Spleen (tissue), 11 donors: ENCODE results near the gene DRGX. TPM values are rescaled to one million over a fixed set of nuclear protein-coding genes. Genes with fewer than 3 reads are reported as not detected.

Experiments used
- DNase-seq: peaks from one replicate; pipeline ENCODE4 v3.0.0-alpha.2; 2020
- H3K27ac ChIP-seq, 8 donors: fragments of 200-600 bp; sonication (generic) in 7 of 8; 1 replicate in 4 of 8; 2 replicates in 4 of 8; pipeline versions ENCODE4 v1.5.0 to v1.8.0; 2016 to 2021; ENCODE audit warnings: inconsistent platforms in 4 of 8, mild to moderate bottlenecking in 4 of 8, moderate library complexity in 1 of 8
- H3K27me3 ChIP-seq, 7 donors: fragments of 200-600 bp; sonication (generic) in 6 of 7; replicated peaks in 1 of 7; 1 replicate in 4 of 7; 2 replicates in 3 of 7; pipeline versions ENCODE4 v1.5.0 to v1.8.0; 2016 to 2021; ENCODE audit warnings: inconsistent platforms in 3 of 7, mild to moderate bottlenecking in 1 of 7
- H3K36me3 ChIP-seq, 6 donors: fragments of 200-600 bp; sonication (generic) in 5 of 6; 1 replicate in 4 of 6; 2 replicates in 2 of 6; pipeline versions ENCODE4 v1.5.0 to v1.8.0; 2016 to 2021; ENCODE audit warnings: inconsistent platforms in 2 of 6
- H3K4me1 ChIP-seq, 6 donors: fragments of 200-600 bp; sonication (generic) in 5 of 6; 1 replicate in 3 of 6; 2 replicates in 3 of 6; pipeline versions ENCODE4 v1.5.0 to v1.8.0; 2016 to 2021; ENCODE audit warnings: inconsistent platforms in 3 of 6
- H3K4me3 ChIP-seq, 8 donors: fragments of 200-600 bp; sonication (generic) in 7 of 8; 1 replicate in 4 of 8; 2 replicates in 4 of 8; pipeline versions ENCODE4 v1.5.0 to v1.8.0; 2016 to 2021; ENCODE audit warnings: inconsistent platforms in 4 of 8, mild to moderate bottlenecking in 4 of 8, moderate library complexity in 2 of 8
- H3K9me3 ChIP-seq, 8 donors: fragments of 200-600 bp; sonication (generic) in 7 of 8; 1 replicate in 4 of 8; 2 replicates in 4 of 8; pipeline versions ENCODE4 v1.5.0 to v1.8.0; 2016 to 2021; ENCODE audit warnings: inconsistent platforms in 4 of 8
- POLR2A ChIP-seq, 3 donors: fragments of 450-650 bp; IDR thresholded peaks; one replicate each; pipeline ENCODE4 v1.5.1; 2017; ENCODE audit warnings: antibody characterized with exemption in 3 of 3, mild to moderate bottlenecking in 1 of 3
- POLR2AphosphoS5 ChIP-seq, 3 donors: sonication (generic); formaldehyde crosslinking; IDR thresholded peaks; one replicate each; pipeline ENCODE4 v1.5.1; 2017; ENCODE audit warnings: antibody characterized with exemption in 3 of 3
- WGBS, 5 donors: extraction: QIAGEN DNeasy Blood & Tissue Kit in 3 of 5; methylation state at CpG; one replicate each; pipeline versions ENCODE4 v1.1.5 to v1.1.7; 2013 to 2018; 5-methylcytosine and 5-hydroxymethylcytosine counted together
- intact Hi-C: fragments of 100-400 bp; cut with DNase I; formaldehyde crosslinking; loops from one replicate; pipeline ENCODE4 v1.15.0; 2023; ENCODE audit warnings: low total_unique reads
- polyA plus RNA-seq, 3 donors: library from polyadenylated mRNA; stranded (reverse); fragments of 200-250 nt; gene quantifications; one replicate each; pipeline ENCODE4 v1.2.1, GENCODE V29; 2013
- total RNA-seq, 7 donors: library from RNA; depleted of rRNA in 3 of 7; stranded (reverse); fragments of >200 nt in 3 of 7; fragmentation: NEBNext Ultra II Directional in 4 of 7; extraction: Animal tissue kit (Norgen Biotek cat#: 25700) in 4 of 7; gene quantifications; one replicate each; pipeline versions ENCODE4 v1.1.0 to v1.2.1, GENCODE V29; 2016 to 2021
- TF ChIP-seq, protein P1 (sequence below), 11 experiments: fragments of 200-600 bp in 7 of 11; fragments of 450-650 bp in 4 of 11; sonication (generic) in 4 of 11; IDR thresholded peaks in 8 of 11; conservative IDR thresholded peaks in 3 of 11; 1 replicate in 7 of 11; 2 replicates in 4 of 11; pipeline versions ENCODE4 v1.4.0 to v1.8.0; 2016 to 2021; ENCODE audit warnings: antibody characterized with exemption in 11 of 11, inconsistent platforms in 4 of 11, mild to moderate bottlenecking in 1 of 11
- donor health status: healthy with polysubstance abuse.
- donor health status: DM: no; HTN: no; CAD: no; lungs with moderate emphysema.
- donor health status: DM: no; HTN: no; CAD: no.
- donor health status: Bipolar disorder and iron deficiency.
- donor health status: healthy.
- donor health status: DM: no; HTN: no; CAD: no.
- donor health status: DM: yes; HTN: yes; CAD: no.

DRGX gene
- total and polyA plus RNA-seq, 10 donors, result 0.03 to 0.11 TPM; not detected in 8

GRCh38 chr10:49364051-49364450 lies 31.8 kb downstream of the DRGX start:
- Histone ChIP-seq H3K27ac (no peak overlapping the region), H3K4me3 (no peak overlapping the region), H3K4me1 (peaks cover 0 to 14% (median 5%) of the 10 kb centered on the region in 6 donors), H3K36me3 (no peaks in the 10 kb centered on the region), H3K9me3 (no peaks in the 10 kb centered on the region), H3K27me3 (peaks cover 0 to 56% (median 0%) of the 10 kb centered on the region in 7 donors)
- DNase-seq, result no peak
- intact Hi-C loops, result no loop called here
- no peak for TF ChIP-seq POLR2AphosphoS5 (IDR thresholded peaks at IDR 0.05)
- TF ChIP-seq, protein P1, sequence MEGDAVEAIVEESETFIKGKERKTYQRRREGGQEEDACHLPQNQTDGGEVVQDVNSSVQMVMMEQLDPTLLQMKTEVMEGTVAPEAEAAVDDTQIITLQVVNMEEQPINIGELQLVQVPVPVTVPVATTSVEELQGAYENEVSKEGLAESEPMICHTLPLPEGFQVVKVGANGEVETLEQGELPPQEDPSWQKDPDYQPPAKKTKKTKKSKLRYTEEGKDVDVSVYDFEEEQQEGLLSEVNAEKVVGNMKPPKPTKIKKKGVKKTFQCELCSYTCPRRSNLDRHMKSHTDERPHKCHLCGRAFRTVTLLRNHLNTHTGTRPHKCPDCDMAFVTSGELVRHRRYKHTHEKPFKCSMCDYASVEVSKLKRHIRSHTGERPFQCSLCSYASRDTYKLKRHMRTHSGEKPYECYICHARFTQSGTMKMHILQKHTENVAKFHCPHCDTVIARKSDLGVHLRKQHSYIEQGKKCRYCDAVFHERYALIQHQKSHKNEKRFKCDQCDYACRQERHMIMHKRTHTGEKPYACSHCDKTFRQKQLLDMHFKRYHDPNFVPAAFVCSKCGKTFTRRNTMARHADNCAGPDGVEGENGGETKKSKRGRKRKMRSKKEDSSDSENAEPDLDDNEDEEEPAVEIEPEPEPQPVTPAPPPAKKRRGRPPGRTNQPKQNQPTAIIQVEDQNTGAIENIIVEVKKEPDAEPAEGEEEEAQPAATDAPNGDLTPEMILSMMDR (IDR thresholded peaks at IDR 0.05 in 8 of 11, conservative IDR thresholded peaks at IDR 0.05 in 3 of 11), result no peak
- no peak for TF ChIP-seq POLR2A (IDR thresholded peaks at IDR 0.05)
- WGBS, 5 donors, result 82 to 89% (median 85%) methylated on average over 5 of the region's 5 CpGs

DNA sequence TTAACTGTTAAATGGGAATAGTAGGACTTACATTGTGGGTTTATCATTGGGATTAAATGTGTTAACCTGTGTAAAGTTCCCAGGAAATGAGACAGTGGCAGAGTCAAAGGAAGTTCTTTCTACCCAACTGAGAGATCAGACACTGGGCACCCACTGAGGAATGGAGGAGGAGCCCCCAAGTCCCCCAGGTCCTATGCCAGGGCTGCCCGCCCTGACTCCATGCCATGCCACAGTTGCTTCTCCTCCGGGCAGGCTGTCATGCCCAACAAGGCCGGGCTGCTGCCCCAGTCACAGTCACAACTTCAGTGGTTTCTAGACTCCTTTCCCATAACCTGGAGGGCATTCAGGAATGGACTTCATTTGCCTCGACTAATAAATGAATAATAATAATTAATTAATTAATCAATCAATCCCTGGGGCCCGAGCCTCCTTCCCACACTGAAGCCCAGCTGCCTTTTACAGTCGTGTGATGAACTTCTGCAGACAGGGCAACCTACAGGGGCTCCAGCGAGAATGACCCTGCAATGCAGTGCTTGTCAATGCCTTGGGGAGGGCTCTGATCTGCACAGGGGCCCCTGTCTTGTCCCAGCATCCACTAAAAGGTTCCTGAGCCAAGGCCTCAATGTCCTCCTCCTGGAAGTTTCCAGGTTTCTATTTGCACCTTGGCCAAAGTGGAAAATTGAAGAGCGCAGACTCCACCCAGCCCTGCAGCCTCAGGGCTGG lies 32.4 kb downstream of the DRGX start:
- Histone ChIP-seq H3K36me3 (no peaks in the 10 kb centered on the region), H3K27ac (no peak overlapping the region), H3K4me1 (peaks cover 0 to 14% (median 5%) of the 10 kb centered on the region in 6 donors), H3K4me3 (no peak overlapping the region), H3K27me3 (peaks cover 0 to 56% (median 0%) of the 10 kb centered on the region in 7 donors), H3K9me3 (no peaks in the 10 kb centered on the region)
- 86 to 93% (median 91%) methylated on average over 8 of the region's 8 CpGs for WGBS, 5 donors
- no peak for DNase-seq
- intact Hi-C loops, result no loop called here
- no peak for TF ChIP-seq POLR2A (IDR thresholded peaks at IDR 0.05)
- TF ChIP-seq POLR2AphosphoS5 (IDR thresholded peaks at IDR 0.05), result no peak
- TF ChIP-seq, protein P1 (IDR thresholded peaks at IDR 0.05 in 8 of 11, conservative IDR thresholded peaks at IDR 0.05 in 3 of 11), result no peak

- H3K9me3 ChIP-seq, result peaks cover 0 to 3% (median 0%) of the 10 kb centered on the region in 8 donors
- no peak for DNase-seq
- H3K4me3 ChIP-seq, result no peak overlapping the region
- intact Hi-C loops, result no loop called here
- no peak for TF ChIP-seq POLR2A (IDR thresholded peaks at IDR 0.05)
- TF ChIP-seq, protein P1 (IDR thresholded peaks at IDR 0.05 in 8 of 11, conservative IDR thresholded peaks at IDR 0.05 in 3 of 11), result no peak
- H3K4me1 ChIP-seq, result peaks cover 0 to 14% (median 5%) of the 10 kb centered on the region in 6 donors
- 71 to 85% (median 79%) methylated on average over 10 of the region's 10 CpGs for WGBS, 5 donors
- H3K27ac ChIP-seq, result peak overlapping the region in 2 of 8 donors; percentile 50 to 62
- H3K36me3 ChIP-seq, result no peaks in the 10 kb centered on the region
- peaks cover 0 to 55% (median 0%) of the 10 kb centered on the region in 7 donors for H3K27me3 ChIP-seq
Observed at GRCh38 chr10:49362596-49363260, 33.2 kb downstream of the DRGX start.
